GM23338 (cell line): ENCODE results near the gene HSD17B7.

Source experiments
- CREB1 ChIP-seq: fragments of 250-450 bp; sonication (Bioruptor Pico); IDR thresholded peaks from 2 replicates; pipeline ENCODE4 v1.5.0; 2020; ENCODE audit warnings: low read depth, mild to moderate bottlenecking, moderate library complexity
- CTCF ChIP-seq, 2 experiments: fragments of 200-600 bp in 1 of 2; sonication (generic) in 1 of 2; conservative IDR thresholded peaks; 2 replicates each; pipeline versions ENCODE4 v1.5.1 to v1.6.1; 2016 to 2017; ENCODE audit warnings: antibody characterized with exemption in 2 of 2, low read depth in 2 of 2, mild to moderate bottlenecking in 2 of 2, moderate library complexity in 1 of 2
- EZH2 ChIP-seq: fragments of 200-600 bp; sonication (generic); IDR thresholded peaks from one replicate; pipeline ENCODE4 v1.8.0; 2017; ENCODE audit warnings: antibody characterized with exemption, mild to moderate bottlenecking, low read depth; ENCODE audit not compliant: unreplicated experiment
- JUNB ChIP-seq: IDR thresholded peaks from one replicate; pipeline ENCODE4 v1.6.1; 2016; ENCODE audit warnings: antibody characterized with exemption; ENCODE audit not compliant: unreplicated experiment
- NANOG ChIP-seq: IDR thresholded peaks from 2 replicates; pipeline ENCODE4 v1.6.1; 2016; ENCODE audit warnings: antibody characterized with exemption, borderline replicate concordance
- POLR2AphosphoS5 ChIP-seq: IDR thresholded peaks from 2 replicates; pipeline ENCODE4 v1.6.1; 2016; ENCODE audit warnings: antibody characterized with exemption, low read depth
- STAT1 ChIP-seq: IDR thresholded peaks from one replicate; pipeline ENCODE4 v1.6.1; 2016; ENCODE audit warnings: antibody characterized with exemption; ENCODE audit not compliant: unreplicated experiment
- ZNF114 ChIP-seq: fragments of 250-450 bp; sonication (Bioruptor Pico); IDR thresholded peaks from 2 replicates; pipeline ENCODE4 v1.5.0; 2020; ENCODE audit warnings: mild to moderate bottlenecking, moderate library complexity
- TF ChIP-seq, protein P1 (sequence below): IDR thresholded peaks from 2 replicates; pipeline ENCODE4 v1.6.1; 2016; ENCODE audit warnings: antibody characterized with exemption
- TF ChIP-seq, protein P2 (sequence below): IDR thresholded peaks from one replicate; pipeline ENCODE4 v1.6.1; 2018; ENCODE audit warnings: antibody characterized with exemption; ENCODE audit not compliant: unreplicated experiment

DNA sequence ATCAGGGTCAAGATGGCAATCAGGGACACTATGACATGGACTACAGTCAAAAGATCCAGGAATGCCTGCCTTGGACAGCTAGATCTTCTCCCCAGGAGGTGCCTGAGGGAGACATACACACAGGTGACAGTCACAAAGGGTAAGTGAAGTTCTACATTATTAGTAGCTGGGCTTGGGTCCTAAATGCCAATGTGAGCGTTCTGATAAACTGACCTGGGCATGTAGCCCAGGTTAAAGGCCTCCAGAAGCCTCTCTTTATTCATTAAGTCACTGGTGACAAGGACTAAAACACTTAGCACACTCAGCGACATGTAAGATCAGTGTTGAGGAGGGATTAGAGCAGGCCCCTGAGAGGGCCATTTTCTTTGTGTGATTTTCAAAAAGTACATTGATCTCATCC is 48.9 kb upstream of the HSD17B7 start:
- TF ChIP-seq CTCF (conservative IDR thresholded peaks at IDR 0.05; ENCODE audit: low read depth in 2 of 2) (no peak), POLR2AphosphoS5 (no peak), NANOG (no peak), EZH2 (no peak), STAT1 (no peak), JUNB (no peak), ZNF114 (no peak), CREB1 (CRISPR knock-in tag) (no peak)
- TF ChIP-seq, protein P1, sequence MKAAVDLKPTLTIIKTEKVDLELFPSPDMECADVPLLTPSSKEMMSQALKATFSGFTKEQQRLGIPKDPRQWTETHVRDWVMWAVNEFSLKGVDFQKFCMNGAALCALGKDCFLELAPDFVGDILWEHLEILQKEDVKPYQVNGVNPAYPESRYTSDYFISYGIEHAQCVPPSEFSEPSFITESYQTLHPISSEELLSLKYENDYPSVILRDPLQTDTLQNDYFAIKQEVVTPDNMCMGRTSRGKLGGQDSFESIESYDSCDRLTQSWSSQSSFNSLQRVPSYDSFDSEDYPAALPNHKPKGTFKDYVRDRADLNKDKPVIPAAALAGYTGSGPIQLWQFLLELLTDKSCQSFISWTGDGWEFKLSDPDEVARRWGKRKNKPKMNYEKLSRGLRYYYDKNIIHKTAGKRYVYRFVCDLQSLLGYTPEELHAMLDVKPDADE = no peak
- TF ChIP-seq, protein P2, sequence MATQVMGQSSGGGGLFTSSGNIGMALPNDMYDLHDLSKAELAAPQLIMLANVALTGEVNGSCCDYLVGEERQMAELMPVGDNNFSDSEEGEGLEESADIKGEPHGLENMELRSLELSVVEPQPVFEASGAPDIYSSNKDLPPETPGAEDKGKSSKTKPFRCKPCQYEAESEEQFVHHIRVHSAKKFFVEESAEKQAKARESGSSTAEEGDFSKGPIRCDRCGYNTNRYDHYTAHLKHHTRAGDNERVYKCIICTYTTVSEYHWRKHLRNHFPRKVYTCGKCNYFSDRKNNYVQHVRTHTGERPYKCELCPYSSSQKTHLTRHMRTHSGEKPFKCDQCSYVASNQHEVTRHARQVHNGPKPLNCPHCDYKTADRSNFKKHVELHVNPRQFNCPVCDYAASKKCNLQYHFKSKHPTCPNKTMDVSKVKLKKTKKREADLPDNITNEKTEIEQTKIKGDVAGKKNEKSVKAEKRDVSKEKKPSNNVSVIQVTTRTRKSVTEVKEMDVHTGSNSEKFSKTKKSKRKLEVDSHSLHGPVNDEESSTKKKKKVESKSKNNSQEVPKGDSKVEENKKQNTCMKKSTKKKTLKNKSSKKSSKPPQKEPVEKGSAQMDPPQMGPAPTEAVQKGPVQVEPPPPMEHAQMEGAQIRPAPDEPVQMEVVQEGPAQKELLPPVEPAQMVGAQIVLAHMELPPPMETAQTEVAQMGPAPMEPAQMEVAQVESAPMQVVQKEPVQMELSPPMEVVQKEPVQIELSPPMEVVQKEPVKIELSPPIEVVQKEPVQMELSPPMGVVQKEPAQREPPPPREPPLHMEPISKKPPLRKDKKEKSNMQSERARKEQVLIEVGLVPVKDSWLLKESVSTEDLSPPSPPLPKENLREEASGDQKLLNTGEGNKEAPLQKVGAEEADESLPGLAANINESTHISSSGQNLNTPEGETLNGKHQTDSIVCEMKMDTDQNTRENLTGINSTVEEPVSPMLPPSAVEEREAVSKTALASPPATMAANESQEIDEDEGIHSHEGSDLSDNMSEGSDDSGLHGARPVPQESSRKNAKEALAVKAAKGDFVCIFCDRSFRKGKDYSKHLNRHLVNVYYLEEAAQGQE = no peak
